ENCODE data around the gene GART.

DNA sequence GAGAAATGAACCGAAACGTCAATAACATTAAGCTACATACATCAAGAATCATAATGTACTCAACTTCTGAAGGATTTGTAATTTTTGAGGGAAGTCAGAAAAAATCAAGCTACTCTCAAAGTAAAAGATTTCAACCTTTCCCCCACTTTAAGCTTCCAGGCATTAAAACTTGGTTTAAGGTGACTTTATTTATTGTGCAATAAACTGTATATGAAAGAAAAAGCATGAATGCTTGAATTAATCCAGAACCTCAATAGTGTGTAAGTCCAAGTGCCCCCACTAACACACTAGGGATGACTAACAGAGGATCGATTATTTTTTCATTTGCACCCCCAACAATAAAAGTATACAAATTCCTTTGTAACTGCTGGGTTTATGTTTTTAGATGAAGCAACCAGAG, 10.9 kb downstream of the GART start:
- TF ChIP-seq, protein P1, sequence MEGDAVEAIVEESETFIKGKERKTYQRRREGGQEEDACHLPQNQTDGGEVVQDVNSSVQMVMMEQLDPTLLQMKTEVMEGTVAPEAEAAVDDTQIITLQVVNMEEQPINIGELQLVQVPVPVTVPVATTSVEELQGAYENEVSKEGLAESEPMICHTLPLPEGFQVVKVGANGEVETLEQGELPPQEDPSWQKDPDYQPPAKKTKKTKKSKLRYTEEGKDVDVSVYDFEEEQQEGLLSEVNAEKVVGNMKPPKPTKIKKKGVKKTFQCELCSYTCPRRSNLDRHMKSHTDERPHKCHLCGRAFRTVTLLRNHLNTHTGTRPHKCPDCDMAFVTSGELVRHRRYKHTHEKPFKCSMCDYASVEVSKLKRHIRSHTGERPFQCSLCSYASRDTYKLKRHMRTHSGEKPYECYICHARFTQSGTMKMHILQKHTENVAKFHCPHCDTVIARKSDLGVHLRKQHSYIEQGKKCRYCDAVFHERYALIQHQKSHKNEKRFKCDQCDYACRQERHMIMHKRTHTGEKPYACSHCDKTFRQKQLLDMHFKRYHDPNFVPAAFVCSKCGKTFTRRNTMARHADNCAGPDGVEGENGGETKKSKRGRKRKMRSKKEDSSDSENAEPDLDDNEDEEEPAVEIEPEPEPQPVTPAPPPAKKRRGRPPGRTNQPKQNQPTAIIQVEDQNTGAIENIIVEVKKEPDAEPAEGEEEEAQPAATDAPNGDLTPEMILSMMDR (conservative IDR thresholded peaks at IDR 0.05 in 1 of 2, IDR thresholded peaks at IDR 0.05 in 1 of 2; ENCODE audit: extremely low read depth in 1 of 2, insufficient read depth in 1 of 2, low read depth in 1 of 2, low read length in 2 of 2), result no peak
- no peak for TF ChIP-seq EZH2 (IDR thresholded peaks at IDR 0.05; ENCODE audit: borderline replicate concordance, low read length)
